Right lobe of liver (tissue), 4 donors: ENCODE measurements around the gene NOTCH1.

Experiments
- CTCF ChIP-seq, 4 donors: fragments of 200-600 bp in 3 of 4; fragments of 450-650 bp in 1 of 4; IDR thresholded peaks; one replicate each; pipeline versions ENCODE4 v1.5.1 to v1.8.0; 2016 to 2022; ENCODE audit warnings: antibody characterized with exemption in 4 of 4, mild to moderate bottlenecking in 2 of 4
- POLR2A ChIP-seq: fragments of 450-650 bp; IDR thresholded peaks from one replicate; pipeline ENCODE4 v1.6.1; 2017; ENCODE audit warnings: antibody characterized with exemption, mild to moderate bottlenecking
- donor health status: DM: no; HTN: no; CAD: no.
- donor health status: DM: no; HTN: no; CAD: no.
- donor health status: DM: no; HTN: yes; CAD: no.

GRCh38 chr9:136474021-136474640, 71.7 kb downstream of the NOTCH1 start:
- TF ChIP-seq CTCF (IDR thresholded peaks at IDR 0.05) (no peak), POLR2A (no peak)
